ENCODE measurements around the gene OR51I2.

OR51I2 gene

GRCh38 chr11:5488385-5488784 is 39.3 kb downstream of the OR51I2 start, which contains the start of gene OR52D1:
Gene OR52D1, plus strand, starts transcription at chr11:5488685. Its CDS starts 22 bp downstream, at chr11:5488707.
- no peaks in the 10 kb centered on the region for H3K36me3 ChIP-seq (ENCODE audit: insufficient read depth, insufficient read length, low read length)
- no peak for TF ChIP-seq ZNF274 (IDR thresholded peaks at IDR 0.05; ENCODE audit: low read depth, low read length)
- TF ChIP-seq YY1 (IDR thresholded peaks at IDR 0.05; ENCODE audit: insufficient read depth, insufficient read length) = no peak
- TF ChIP-seq SUZ12 (IDR thresholded peaks at IDR 0.05; ENCODE audit: extremely low read depth, insufficient read depth, insufficient read length) = no peak
- no peaks in the 10 kb centered on the region for H3K9me3 ChIP-seq (ENCODE audit: insufficient read depth, low read length)
- no peak for DNase-seq (ENCODE audit: low read depth, low spot score)
- H3K4me1 ChIP-seq (ENCODE audit: insufficient read depth, insufficient read length) = no peaks in the 10 kb centered on the region
- no peak within 1 kb of the TSS for H3K4me3 ChIP-seq (ENCODE audit: insufficient read length, low read depth)
- H3K9ac ChIP-seq (ENCODE audit: insufficient read length, low read depth) = no peak within 1 kb of the TSS
- H3K27me3 ChIP-seq (ENCODE audit: insufficient read depth, insufficient read length) = no peaks in the 10 kb centered on the region

GRCh38 chr11:5488798-5489399 is 39.8 kb downstream of the OR51I2 start:
- H3K4me1 ChIP-seq (ENCODE audit: insufficient read depth, insufficient read length) = no peaks in the 10 kb centered on the region
- H3K9ac ChIP-seq (ENCODE audit: insufficient read length, low read depth) = no peak overlapping the region
- no peaks in the 10 kb centered on the region for H3K36me3 ChIP-seq (ENCODE audit: insufficient read depth, insufficient read length, low read length)
- TF ChIP-seq ZNF274 (IDR thresholded peaks at IDR 0.05; ENCODE audit: low read depth, low read length) = no peak
- no peak for TF ChIP-seq SUZ12 (IDR thresholded peaks at IDR 0.05; ENCODE audit: extremely low read depth, insufficient read depth, insufficient read length)
- no peak for TF ChIP-seq YY1 (IDR thresholded peaks at IDR 0.05; ENCODE audit: insufficient read depth, insufficient read length)
- H3K9me3 ChIP-seq (ENCODE audit: insufficient read depth, low read length) = no peaks in the 10 kb centered on the region
- H3K4me3 ChIP-seq (ENCODE audit: insufficient read length, low read depth) = no peak overlapping the region
- DNase-seq (ENCODE audit: low read depth, low spot score) = no peak
- no peaks in the 10 kb centered on the region for H3K27me3 ChIP-seq (ENCODE audit: insufficient read depth, insufficient read length)

GRCh38 chr11:5489576-5490357 is 40.6 kb downstream of the OR51I2 start:
- Histone ChIP-seq H3K4me1 (ENCODE audit: insufficient read depth, insufficient read length) (no peaks in the 10 kb centered on the region), H3K36me3 (ENCODE audit: insufficient read depth, insufficient read length, low read length) (no peaks in the 10 kb centered on the region), H3K27me3 (ENCODE audit: insufficient read depth, insufficient read length) (no peaks in the 10 kb centered on the region), H3K9ac (ENCODE audit: insufficient read length, low read depth) (no peak overlapping the region), H3K9me3 (ENCODE audit: insufficient read depth, low read length) (no peaks in the 10 kb centered on the region), H3K4me3 (ENCODE audit: insufficient read length, low read depth) (no peak overlapping the region)
- DNase-seq (ENCODE audit: low read depth, low spot score) = no peak
- TF ChIP-seq YY1 (IDR thresholded peaks at IDR 0.05; ENCODE audit: insufficient read depth, insufficient read length) (no peak), ZNF274 (IDR thresholded peaks at IDR 0.05; ENCODE audit: low read depth, low read length) (no peak), SUZ12 (IDR thresholded peaks at IDR 0.05; ENCODE audit: extremely low read depth, insufficient read depth, insufficient read length) (no peak)

GRCh38 chr11:5499671-5500070 is 50.5 kb downstream of the OR51I2 start:
- H3K9ac ChIP-seq (ENCODE audit: insufficient read length, low read depth) = no peak overlapping the region
- TF ChIP-seq ZNF274 (IDR thresholded peaks at IDR 0.05; ENCODE audit: low read depth, low read length) = no peak
- no peak for TF ChIP-seq YY1 (IDR thresholded peaks at IDR 0.05; ENCODE audit: insufficient read depth, insufficient read length)
- no peak for TF ChIP-seq SUZ12 (IDR thresholded peaks at IDR 0.05; ENCODE audit: extremely low read depth, insufficient read depth, insufficient read length)

GRCh38 chr11:5500393-5500801 is 51.3 kb downstream of the OR51I2 start:
- no peaks in the 10 kb centered on the region for H3K9me3 ChIP-seq (ENCODE audit: insufficient read depth, low read length)
- H3K36me3 ChIP-seq (ENCODE audit: insufficient read depth, insufficient read length, low read length) = no peaks in the 10 kb centered on the region
- H3K4me1 ChIP-seq (ENCODE audit: insufficient read depth, insufficient read length) = no peaks in the 10 kb centered on the region
- TF ChIP-seq YY1 (IDR thresholded peaks at IDR 0.05; ENCODE audit: insufficient read depth, insufficient read length) (no peak), ZNF274 (IDR thresholded peaks at IDR 0.05; ENCODE audit: low read depth, low read length) (no peak)
- H3K4me3 ChIP-seq (ENCODE audit: insufficient read length, low read depth) = no peak overlapping the region
- H3K27me3 ChIP-seq (ENCODE audit: insufficient read depth, insufficient read length) = no peaks in the 10 kb centered on the region
- DNase-seq (ENCODE audit: low read depth, low spot score) = no peak
- no peak overlapping the region for H3K9ac ChIP-seq (ENCODE audit: insufficient read length, low read depth)

More at GRCh38 chr11:5499671-5500070, 50.5 kb downstream of the OR51I2 start:
- no peak overlapping the region for H3K4me3 ChIP-seq (ENCODE audit: insufficient read length, low read depth)
- no peaks in the 10 kb centered on the region for H3K9me3 ChIP-seq (ENCODE audit: insufficient read depth, low read length)
- H3K4me1 ChIP-seq (ENCODE audit: insufficient read depth, insufficient read length) = no peaks in the 10 kb centered on the region
- DNase-seq (ENCODE audit: low read depth, low spot score) = no peak
- H3K27me3 ChIP-seq (ENCODE audit: insufficient read depth, insufficient read length) = no peaks in the 10 kb centered on the region
- H3K36me3 ChIP-seq (ENCODE audit: insufficient read depth, insufficient read length, low read length) = no peaks in the 10 kb centered on the region

GRCh38 chr11:5504403-5504921 is 55.3 kb downstream of the OR51I2 start:
- no peaks in the 10 kb centered on the region for H3K27me3 ChIP-seq (ENCODE audit: insufficient read depth, insufficient read length)
- TF ChIP-seq SUZ12 (IDR thresholded peaks at IDR 0.05; ENCODE audit: extremely low read depth, insufficient read depth, insufficient read length) (no peak), YY1 (IDR thresholded peaks at IDR 0.05; ENCODE audit: insufficient read depth, insufficient read length) (no peak), ZNF274 (IDR thresholded peaks at IDR 0.05; ENCODE audit: low read depth, low read length) (no peak)
- H3K9ac ChIP-seq (ENCODE audit: insufficient read length, low read depth) = no peak overlapping the region
- H3K36me3 ChIP-seq (ENCODE audit: insufficient read depth, insufficient read length, low read length) = no peaks in the 10 kb centered on the region
- H3K9me3 ChIP-seq (ENCODE audit: insufficient read depth, low read length) = no peaks in the 10 kb centered on the region
- no peaks in the 10 kb centered on the region for H3K4me1 ChIP-seq (ENCODE audit: insufficient read depth, insufficient read length)
- H3K4me3 ChIP-seq (ENCODE audit: insufficient read length, low read depth) = no peak overlapping the region
- no peak for DNase-seq (ENCODE audit: low read depth, low spot score)

GRCh38 chr11:5505363-5506048 is 56.4 kb downstream of the OR51I2 start:
- H3K36me3 ChIP-seq (ENCODE audit: insufficient read depth, insufficient read length, low read length) = no peaks in the 10 kb centered on the region
- DNase-seq (ENCODE audit: low read depth, low spot score) = no peak
- no peak overlapping the region for H3K9ac ChIP-seq (ENCODE audit: insufficient read length, low read depth)

More at GRCh38 chr11:5505363-5506048, 56.4 kb downstream of the OR51I2 start:
- no peak for TF ChIP-seq ZNF274 (IDR thresholded peaks at IDR 0.05; ENCODE audit: low read depth, low read length)
- no peak for TF ChIP-seq YY1 (IDR thresholded peaks at IDR 0.05; ENCODE audit: insufficient read depth, insufficient read length)
- no peak for TF ChIP-seq SUZ12 (IDR thresholded peaks at IDR 0.05; ENCODE audit: extremely low read depth, insufficient read depth, insufficient read length)
- Histone ChIP-seq H3K4me1 (ENCODE audit: insufficient read depth, insufficient read length) (no peaks in the 10 kb centered on the region), H3K4me3 (ENCODE audit: insufficient read length, low read depth) (no peak overlapping the region), H3K27me3 (ENCODE audit: insufficient read depth, insufficient read length) (no peaks in the 10 kb centered on the region), H3K9me3 (ENCODE audit: insufficient read depth, low read length) (no peaks in the 10 kb centered on the region)
